GM23338 (cell line): Measurements from ENCODE around the gene TTLL5.

ENCODE experiments used
- CREB1 ChIP-seq: fragments of 250-450 bp; sonication (Bioruptor Pico); IDR thresholded peaks from 2 replicates; pipeline ENCODE4 v1.5.0; 2020; ENCODE audit warnings: low read depth, mild to moderate bottlenecking, moderate library complexity
- POLR2AphosphoS5 ChIP-seq: IDR thresholded peaks from 2 replicates; pipeline ENCODE4 v1.6.1; 2016; ENCODE audit warnings: antibody characterized with exemption, low read depth
- STAT1 ChIP-seq: IDR thresholded peaks from one replicate; pipeline ENCODE4 v1.6.1; 2016; ENCODE audit warnings: antibody characterized with exemption; ENCODE audit not compliant: unreplicated experiment
- TF ChIP-seq, protein P1 (sequence below), 2 experiments: fragments of 200-600 bp in 1 of 2; sonication (generic) in 1 of 2; conservative IDR thresholded peaks; 2 replicates each; pipeline versions ENCODE4 v1.5.1 to v1.6.1; 2016 to 2017; ENCODE audit warnings: antibody characterized with exemption in 2 of 2, low read depth in 2 of 2, mild to moderate bottlenecking in 2 of 2, moderate library complexity in 1 of 2
- TF ChIP-seq, protein P2 (sequence below): IDR thresholded peaks from one replicate; pipeline ENCODE4 v1.6.1; 2018; ENCODE audit warnings: antibody characterized with exemption; ENCODE audit not compliant: unreplicated experiment

DNA sequence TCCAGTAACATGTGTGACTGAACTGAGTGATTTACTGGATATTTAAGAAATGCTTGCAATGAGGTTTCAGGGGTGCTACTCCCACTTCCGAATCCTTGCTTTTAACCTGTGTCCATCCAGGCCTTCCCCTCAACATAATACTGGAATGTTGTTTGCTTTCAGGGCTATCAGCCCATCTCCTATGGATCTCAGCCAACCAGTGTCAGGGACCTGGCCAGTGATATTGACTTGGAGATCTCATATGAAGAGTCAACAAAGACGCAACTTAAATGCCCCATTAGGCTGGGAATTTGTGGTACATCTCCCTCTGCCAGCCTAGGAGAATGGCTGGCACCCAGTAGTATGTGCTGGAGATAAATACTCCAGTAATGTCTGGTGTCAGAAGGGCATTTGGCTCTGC lies 323.6 kb downstream of the TTLL5 start:
- TF ChIP-seq, protein P1, sequence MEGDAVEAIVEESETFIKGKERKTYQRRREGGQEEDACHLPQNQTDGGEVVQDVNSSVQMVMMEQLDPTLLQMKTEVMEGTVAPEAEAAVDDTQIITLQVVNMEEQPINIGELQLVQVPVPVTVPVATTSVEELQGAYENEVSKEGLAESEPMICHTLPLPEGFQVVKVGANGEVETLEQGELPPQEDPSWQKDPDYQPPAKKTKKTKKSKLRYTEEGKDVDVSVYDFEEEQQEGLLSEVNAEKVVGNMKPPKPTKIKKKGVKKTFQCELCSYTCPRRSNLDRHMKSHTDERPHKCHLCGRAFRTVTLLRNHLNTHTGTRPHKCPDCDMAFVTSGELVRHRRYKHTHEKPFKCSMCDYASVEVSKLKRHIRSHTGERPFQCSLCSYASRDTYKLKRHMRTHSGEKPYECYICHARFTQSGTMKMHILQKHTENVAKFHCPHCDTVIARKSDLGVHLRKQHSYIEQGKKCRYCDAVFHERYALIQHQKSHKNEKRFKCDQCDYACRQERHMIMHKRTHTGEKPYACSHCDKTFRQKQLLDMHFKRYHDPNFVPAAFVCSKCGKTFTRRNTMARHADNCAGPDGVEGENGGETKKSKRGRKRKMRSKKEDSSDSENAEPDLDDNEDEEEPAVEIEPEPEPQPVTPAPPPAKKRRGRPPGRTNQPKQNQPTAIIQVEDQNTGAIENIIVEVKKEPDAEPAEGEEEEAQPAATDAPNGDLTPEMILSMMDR (conservative IDR thresholded peaks at IDR 0.05; ENCODE audit: low read depth in 2 of 2), result no peak
- TF ChIP-seq POLR2AphosphoS5 (no peak), CREB1 (no peak), STAT1 (no peak)
- TF ChIP-seq, protein P2, sequence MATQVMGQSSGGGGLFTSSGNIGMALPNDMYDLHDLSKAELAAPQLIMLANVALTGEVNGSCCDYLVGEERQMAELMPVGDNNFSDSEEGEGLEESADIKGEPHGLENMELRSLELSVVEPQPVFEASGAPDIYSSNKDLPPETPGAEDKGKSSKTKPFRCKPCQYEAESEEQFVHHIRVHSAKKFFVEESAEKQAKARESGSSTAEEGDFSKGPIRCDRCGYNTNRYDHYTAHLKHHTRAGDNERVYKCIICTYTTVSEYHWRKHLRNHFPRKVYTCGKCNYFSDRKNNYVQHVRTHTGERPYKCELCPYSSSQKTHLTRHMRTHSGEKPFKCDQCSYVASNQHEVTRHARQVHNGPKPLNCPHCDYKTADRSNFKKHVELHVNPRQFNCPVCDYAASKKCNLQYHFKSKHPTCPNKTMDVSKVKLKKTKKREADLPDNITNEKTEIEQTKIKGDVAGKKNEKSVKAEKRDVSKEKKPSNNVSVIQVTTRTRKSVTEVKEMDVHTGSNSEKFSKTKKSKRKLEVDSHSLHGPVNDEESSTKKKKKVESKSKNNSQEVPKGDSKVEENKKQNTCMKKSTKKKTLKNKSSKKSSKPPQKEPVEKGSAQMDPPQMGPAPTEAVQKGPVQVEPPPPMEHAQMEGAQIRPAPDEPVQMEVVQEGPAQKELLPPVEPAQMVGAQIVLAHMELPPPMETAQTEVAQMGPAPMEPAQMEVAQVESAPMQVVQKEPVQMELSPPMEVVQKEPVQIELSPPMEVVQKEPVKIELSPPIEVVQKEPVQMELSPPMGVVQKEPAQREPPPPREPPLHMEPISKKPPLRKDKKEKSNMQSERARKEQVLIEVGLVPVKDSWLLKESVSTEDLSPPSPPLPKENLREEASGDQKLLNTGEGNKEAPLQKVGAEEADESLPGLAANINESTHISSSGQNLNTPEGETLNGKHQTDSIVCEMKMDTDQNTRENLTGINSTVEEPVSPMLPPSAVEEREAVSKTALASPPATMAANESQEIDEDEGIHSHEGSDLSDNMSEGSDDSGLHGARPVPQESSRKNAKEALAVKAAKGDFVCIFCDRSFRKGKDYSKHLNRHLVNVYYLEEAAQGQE, result no peak
